Measurements from ENCODE around the gene CCDC112. TPM values are rescaled to one million over a fixed set of nuclear protein-coding genes. Genes with fewer than 3 reads are reported as not detected.
"Not testable (repeated sequence)": the region's sequence is repeated elsewhere in the genome, so short reads cannot be mapped to it uniquely, and the experiment has no call there.

The CCDC112 gene
- total and polyA plus RNA-seq, 2 experiments from 2014 or later, result 8.1 to 10.9 TPM

GRCh38 chr5:115262321-115263077 lies 34.0 kb downstream of the CCDC112 start, which contains the start of gene PGGT1B:
Gene PGGT1B (minus strand): TSS chr5:115262877. CDS start chr5:115262851, 26 bp downstream.
- H3K4me3 ChIP-seq, result peak within 1 kb of the TSS; percentile 93
- no peaks in the 10 kb centered on the region for H3K9me3 ChIP-seq (ENCODE audit: low read depth)
- peaks cover 2% of the 10 kb centered on the region for H3K36me3 ChIP-seq
- H3K27ac ChIP-seq, result peak within 1 kb of the TSS; percentile 95
- H3K4me1 ChIP-seq (ENCODE audit: low read depth), result peaks cover 10% of the 10 kb centered on the region
- no peaks in the 10 kb centered on the region for H3K27me3 ChIP-seq
- DNase-seq (ENCODE audit: low read depth in 1 of 2, low spot score in 1 of 2), result peak; percentile 71 to 77
- TF ChIP-seq CTCF (IDR thresholded peaks at IDR 0.05; ENCODE audit: low read depth, low read length), result no peak

- no peaks in the 10 kb centered on the region for H3K36me3 ChIP-seq
- no peaks in the 10 kb centered on the region for H3K9me3 ChIP-seq (ENCODE audit: low read depth)
These were observed 34.5 kb downstream of the CCDC112 start for GRCh38 chr5:115262011-115262320.

GRCh38 chr5:115260248-115260647 lies 36.2 kb downstream of the CCDC112 start:
- no peak for DNase-seq (ENCODE audit: low read depth in 1 of 2, low spot score in 1 of 2)
- Histone ChIP-seq H3K4me3 (no peak overlapping the region), H3K27ac (no peak overlapping the region), H3K4me1 (ENCODE audit: low read depth) (peaks cover 10% of the 10 kb centered on the region), H3K36me3 (no peaks in the 10 kb centered on the region), H3K9me3 (ENCODE audit: low read depth) (no peaks in the 10 kb centered on the region), H3K27me3 (no peaks in the 10 kb centered on the region)
- TF ChIP-seq CTCF (IDR thresholded peaks at IDR 0.05; ENCODE audit: low read depth, low read length), result no peak

More at GRCh38 chr5:115262011-115262320, 34.5 kb downstream of the CCDC112 start:
- DNase-seq (ENCODE audit: low read depth in 1 of 2, low spot score in 1 of 2), result peak; percentile 24 to 25
- peak overlapping the region; percentile 95 for H3K27ac ChIP-seq
- H3K4me1 ChIP-seq (ENCODE audit: low read depth), result peaks cover 10% of the 10 kb centered on the region
- no peak for TF ChIP-seq CTCF (IDR thresholded peaks at IDR 0.05; ENCODE audit: low read depth, low read length)
- H3K4me3 ChIP-seq, result peak overlapping the region; percentile 93
- no peaks in the 10 kb centered on the region for H3K27me3 ChIP-seq

GRCh38 chr5:115257981-115258380 lies 38.5 kb downstream of the CCDC112 start:
- DNase-seq (ENCODE audit: low read depth in 1 of 2, low spot score in 1 of 2), result no peak
- H3K27me3 ChIP-seq, result no peaks in the 10 kb centered on the region
- H3K27ac ChIP-seq, result no peak overlapping the region
- H3K9me3 ChIP-seq (ENCODE audit: low read depth), result no peaks in the 10 kb centered on the region
- H3K36me3 ChIP-seq, result no peaks in the 10 kb centered on the region
- no peak for TF ChIP-seq CTCF (IDR thresholded peaks at IDR 0.05; ENCODE audit: low read depth, low read length)
- H3K4me3 ChIP-seq, result no peak overlapping the region
- H3K4me1 ChIP-seq (ENCODE audit: low read depth), result peaks cover 10% of the 10 kb centered on the region

- not testable (repeated sequence) for H3K27ac ChIP-seq; H3K36me3 ChIP-seq; DNase-seq (ENCODE audit: low read depth in 1 of 2, low spot score in 1 of 2); H3K27me3 ChIP-seq; H3K9me3 ChIP-seq (ENCODE audit: low read depth); H3K4me3 ChIP-seq; H3K4me1 ChIP-seq (ENCODE audit: low read depth)
These were observed 47.1 kb downstream of the CCDC112 start for GRCh38 chr5:115249379-115249778.

- H3K9me3 ChIP-seq (ENCODE audit: low read depth), result no peaks in the 10 kb centered on the region
- no peaks in the 10 kb centered on the region for H3K36me3 ChIP-seq
- DNase-seq (ENCODE audit: low read depth in 1 of 2, low spot score in 1 of 2), result peak; percentile 50 to 58
- TF ChIP-seq CTCF (IDR thresholded peaks at IDR 0.05; ENCODE audit: low read depth, low read length), result peak; percentile 59
- H3K27me3 ChIP-seq, result no peaks in the 10 kb centered on the region
- H3K4me1 ChIP-seq (ENCODE audit: low read depth), result no peaks in the 10 kb centered on the region
- no peak overlapping the region for H3K4me3 ChIP-seq
- H3K27ac ChIP-seq, result no peak overlapping the region
These were observed 50.0 kb downstream of the CCDC112 start for GRCh38 chr5:115246361-115246991.

All from cardiac muscle cell (in vitro differentiated cells and primary cell).